Activated T-helper 1 cell treated with anti-CD3 and anti-CD28 coated beads, Interleukin-12 subunit alpha, Interleukin-12 subunit beta, Interleukin-2, Interleukin-4 antibody, amounts not matched to agents 30 ng/mL and 10 ng/mL and 1 ng/mL, durations not matched to agents 14 hours and 24 hours and 36 hours (primary cell): ENCODE data around the gene FBN3. TPM values are rescaled to one million over a fixed set of nuclear protein-coding genes. Genes with fewer than 3 reads are reported as not detected.

Source experiments
- DNase-seq: peaks from one replicate; pipeline ENCODE4 v3.0.0; 2021; ENCODE audit warnings: low spot score
- H3K27ac Mint-ChIP-seq: one replicate; pipeline ENCODE4 v1.8.0; 2021; ENCODE audit warnings: mild to moderate bottlenecking, mixed read lengths
- H3K27me3 Mint-ChIP-seq: one replicate; pipeline ENCODE4 v1.8.0; 2022; ENCODE audit warnings: mild to moderate bottlenecking, moderate library complexity, mixed read lengths; ENCODE audit not compliant: insufficient read depth
- H3K36me3 Mint-ChIP-seq: one replicate; pipeline ENCODE4 v1.8.0; 2021; ENCODE audit warnings: low read depth, mixed read lengths
- H3K4me1 Mint-ChIP-seq: one replicate; pipeline ENCODE4 v1.8.0; 2021; ENCODE audit warnings: low read depth, mixed read lengths
- H3K4me3 Mint-ChIP-seq: one replicate; pipeline ENCODE4 v1.8.0; 2021; ENCODE audit warnings: mild to moderate bottlenecking, moderate library complexity, mixed read lengths
- H3K9me3 Mint-ChIP-seq: one replicate; pipeline ENCODE4 v1.8.0; 2021; ENCODE audit warnings: mixed read lengths
- intact Hi-C: fragments of 100-400 bp; cut with micrococcal nuclease; formaldehyde crosslinking; loops from one replicate; pipeline ENCODE4 v1.15.1; 2024
- total RNA-seq: library from RNA; stranded (reverse); gene quantifications from 2 replicates; pipeline ENCODE4 v1.2.3, GENCODE V29; 2022

FBN3 gene
- not detected in 2 replicates for total RNA-seq

- peaks cover 44% of the 10 kb centered on the region for H3K27me3 Mint-ChIP-seq
- no peaks in the 10 kb centered on the region for H3K36me3 Mint-ChIP-seq
- H3K4me3 Mint-ChIP-seq = no peak within 1 kb of the TSS
- no peaks in the 10 kb centered on the region for H3K9me3 Mint-ChIP-seq
- no peaks in the 10 kb centered on the region for H3K4me1 Mint-ChIP-seq
- H3K27ac Mint-ChIP-seq = no peak within 1 kb of the TSS
- intact Hi-C loops = no loop called here
- DNase-seq = no peak
Measured at GRCh38 chr19:8149261-8150094, at the start of gene FBN3. Gene FBN3 (minus strand): TSS chr19:8149592. CDS start chr19:8147480, 2,112 bp downstream.

- peaks cover 4% of the 10 kb centered on the region for H3K27me3 Mint-ChIP-seq
- H3K4me1 Mint-ChIP-seq = peaks cover 49% of the 10 kb centered on the region
- peaks cover 2% of the 10 kb centered on the region for H3K36me3 Mint-ChIP-seq
- H3K27ac Mint-ChIP-seq = peak overlapping the region; percentile 84
- no peak for DNase-seq
- H3K4me3 Mint-ChIP-seq = peak overlapping the region; percentile 27
- intact Hi-C loops = no loop called here
- H3K9me3 Mint-ChIP-seq = no peaks in the 10 kb centered on the region
Measured at GRCh38 chr19:8196271-8196927, 47.0 kb upstream of the FBN3 start.

- peaks cover 2% of the 10 kb centered on the region for H3K36me3 Mint-ChIP-seq
- intact Hi-C loops = loop anchor here (1.0 kb wide), 1 partner anchor 15 kb away; the partner anchor contains the start of gene CERS4
Measured at GRCh38 chr19:8194528-8195267, 45.3 kb upstream of the FBN3 start.

GRCh38 chr19:8192221-8192820 is 42.9 kb upstream of the FBN3 start:
- peak overlapping the region; percentile 21 for H3K27ac Mint-ChIP-seq
- peaks cover 2% of the 10 kb centered on the region for H3K36me3 Mint-ChIP-seq
- no peaks in the 10 kb centered on the region for H3K27me3 Mint-ChIP-seq
- DNase-seq = no peak
- H3K4me1 Mint-ChIP-seq = peaks cover 54% of the 10 kb centered on the region
- no peak overlapping the region for H3K4me3 Mint-ChIP-seq
- intact Hi-C loops = loop anchor here (2.0 kb wide), 1 partner anchor 34 kb away; no protein-coding TSS in a partner anchor
- no peaks in the 10 kb centered on the region for H3K9me3 Mint-ChIP-seq

More at GRCh38 chr19:8194528-8195267, 45.3 kb upstream of the FBN3 start:
- Mint-ChIP-seq H3K4me1 (peaks cover 49% of the 10 kb centered on the region), H3K9me3 (no peaks in the 10 kb centered on the region), H3K27me3 (no peaks in the 10 kb centered on the region), H3K27ac (peak overlapping the region; percentile 98), H3K4me3 (peak overlapping the region; percentile 72)
- peak; percentile 36 for DNase-seq

GRCh38 chr19:8185343-8186068 is 36.1 kb upstream of the FBN3 start:
- Mint-ChIP-seq H3K4me3 (no peak overlapping the region), H3K27me3 (peaks cover 4% of the 10 kb centered on the region), H3K9me3 (no peaks in the 10 kb centered on the region), H3K27ac (no peak overlapping the region), H3K4me1 (peaks cover 17% of the 10 kb centered on the region), H3K36me3 (no peaks in the 10 kb centered on the region)
- intact Hi-C loops = no loop called here
- DNase-seq = no peak

- Mint-ChIP-seq H3K4me3 (no peak overlapping the region), H3K27me3 (peaks cover 4% of the 10 kb centered on the region), H3K27ac (no peak overlapping the region), H3K4me1 (peaks cover 17% of the 10 kb centered on the region), H3K9me3 (no peaks in the 10 kb centered on the region), H3K36me3 (no peaks in the 10 kb centered on the region)
- DNase-seq = no peak
- intact Hi-C loops = no loop called here
Measured at GRCh38 chr19:8184274-8184673, 34.9 kb upstream of the FBN3 start.

- H3K36me3 Mint-ChIP-seq = no peaks in the 10 kb centered on the region
- no peak overlapping the region for H3K4me3 Mint-ChIP-seq
- intact Hi-C loops = no loop called here
- DNase-seq = no peak
- no peaks in the 10 kb centered on the region for H3K9me3 Mint-ChIP-seq
- peaks cover 7% of the 10 kb centered on the region for H3K4me1 Mint-ChIP-seq
- peaks cover 4% of the 10 kb centered on the region for H3K27me3 Mint-ChIP-seq
- no peak overlapping the region for H3K27ac Mint-ChIP-seq
Measured at GRCh38 chr19:8180018-8180417, 30.6 kb upstream of the FBN3 start.

- Mint-ChIP-seq H3K27me3 (peaks cover 12% of the 10 kb centered on the region), H3K9me3 (no peaks in the 10 kb centered on the region), H3K4me1 (no peaks in the 10 kb centered on the region), H3K36me3 (no peaks in the 10 kb centered on the region), H3K4me3 (no peak overlapping the region), H3K27ac (no peak overlapping the region)
- DNase-seq = no peak
- intact Hi-C loops = no loop called here
Measured at GRCh38 chr19:8174706-8175105, 25.3 kb upstream of the FBN3 start.

GRCh38 chr19:8168537-8168936 is 19.1 kb upstream of the FBN3 start:
- peaks cover 6% of the 10 kb centered on the region for H3K27me3 Mint-ChIP-seq
- no peaks in the 10 kb centered on the region for H3K4me1 Mint-ChIP-seq
- no peak for DNase-seq
- no peak overlapping the region for H3K4me3 Mint-ChIP-seq
- intact Hi-C loops = no loop called here
- H3K9me3 Mint-ChIP-seq = no peaks in the 10 kb centered on the region
- H3K27ac Mint-ChIP-seq = no peak overlapping the region
- H3K36me3 Mint-ChIP-seq = no peaks in the 10 kb centered on the region

- Mint-ChIP-seq H3K27me3 (peaks cover 6% of the 10 kb centered on the region), H3K27ac (no peak overlapping the region), H3K4me3 (no peak overlapping the region), H3K9me3 (no peaks in the 10 kb centered on the region), H3K36me3 (no peaks in the 10 kb centered on the region), H3K4me1 (no peaks in the 10 kb centered on the region)
- no peak for DNase-seq
- intact Hi-C loops = no loop called here
Measured at GRCh38 chr19:8167985-8168384, 18.6 kb upstream of the FBN3 start.

- intact Hi-C loops = no loop called here
- Mint-ChIP-seq H3K27me3 (no peaks in the 10 kb centered on the region), H3K9me3 (no peaks in the 10 kb centered on the region), H3K4me3 (no peak overlapping the region), H3K4me1 (peaks cover 8% of the 10 kb centered on the region), H3K36me3 (no peaks in the 10 kb centered on the region), H3K27ac (no peak overlapping the region)
- DNase-seq = no peak
Measured at GRCh38 chr19:8163759-8164158, 14.4 kb upstream of the FBN3 start.

GRCh38 chr19:8161135-8161646 is 11.8 kb upstream of the FBN3 start:
- no peaks in the 10 kb centered on the region for H3K36me3 Mint-ChIP-seq
- H3K27me3 Mint-ChIP-seq = peaks cover 9% of the 10 kb centered on the region
- peaks cover 15% of the 10 kb centered on the region for H3K4me1 Mint-ChIP-seq
- no peak overlapping the region for H3K27ac Mint-ChIP-seq
- H3K4me3 Mint-ChIP-seq = no peak overlapping the region
- intact Hi-C loops = no loop called here
- H3K9me3 Mint-ChIP-seq = no peaks in the 10 kb centered on the region
- no peak for DNase-seq
